Hepatocyte (in vitro differentiated cells): ENCODE measurements around the gene SCGB3A1.

Experiments
- CTCF ChIP-seq: fragments of 200-600 bp; sonication (generic); IDR thresholded peaks from 2 replicates; pipeline ENCODE4 v1.5.1; 2016; ENCODE audit warnings: antibody characterized with exemption, mild to moderate bottlenecking; ENCODE audit not compliant: poor library complexity
- EZH2 ChIP-seq: fragments of 200-600 bp; sonication (generic); IDR thresholded peaks from 2 replicates; pipeline ENCODE4 v1.6.1; 2016; ENCODE audit warnings: antibody characterized with exemption, mild to moderate bottlenecking, borderline replicate concordance
- EZH2phosphoT487 ChIP-seq: fragments of 200-600 bp; sonication (generic); IDR thresholded peaks from one replicate; pipeline ENCODE4 v1.6.1; 2018; ENCODE audit warnings: antibody characterized with exemption, mild to moderate bottlenecking, low read depth, moderate library complexity; ENCODE audit not compliant: unreplicated experiment, severe bottlenecking

- no peak for TF ChIP-seq CTCF
- no peak for TF ChIP-seq EZH2
- no peak for TF ChIP-seq EZH2phosphoT487
Measured at GRCh38 chr5:180626661-180627385, 35.5 kb upstream of the SCGB3A1 start.
